Lower leg skin (tissue), 4 donors: Measurements from ENCODE around the gene HOXC10. TPM values are rescaled to one million over a fixed set of nuclear protein-coding genes. Genes with fewer than 3 reads are reported as not detected.

ENCODE experiments used
- DNase-seq, 2 donors: peaks; one replicate each; pipeline ENCODE4 v3.0.0-alpha.2; 2019; ENCODE audit warnings: low spot score in 2 of 2
- H3K4me3 ChIP-seq: fragments of 200-600 bp; sonication (generic); 2 replicates; pipeline ENCODE4 v1.5.1; 2017; ENCODE audit warnings: mild to moderate bottlenecking, low read depth; ENCODE audit not compliant: poor library complexity, severe bottlenecking
- CTCF ChIP-seq, 3 donors: fragments of 450-650 bp; IDR thresholded peaks; one replicate each; pipeline ENCODE4 v1.5.1; 2016; ENCODE audit warnings: antibody characterized with exemption in 3 of 3, mild to moderate bottlenecking in 3 of 3, moderate library complexity in 2 of 3
- POLR2A ChIP-seq, 2 donors: fragments of 450-650 bp; IDR thresholded peaks; one replicate each; pipeline ENCODE4 v1.6.1; 2016 to 2017; ENCODE audit warnings: antibody characterized with exemption in 2 of 2, mild to moderate bottlenecking in 1 of 2, moderate library complexity in 1 of 2
- WGBS, 2 donors: methylation state at CpG; one replicate each; pipeline ENCODE4 v1.1.5; 2018; 5-methylcytosine and 5-hydroxymethylcytosine counted together
- intact Hi-C: fragments of 100-400 bp; cut with DNase I; formaldehyde crosslinking; loops from one replicate; pipeline ENCODE4 v1.15.0; 2023; ENCODE audit warnings: low total_unique reads
- total RNA-seq, 4 donors: library from RNA; depleted of rRNA; stranded (reverse); fragments of >200 nt; gene quantifications; one replicate each; pipeline ENCODE4 v1.1.0, GENCODE V29; 2016

Gene HOXC10
- total RNA-seq, 4 donors from 2014 or later = 14.2 to 35.9 (median 23.4) TPM

GRCh38 chr12:53985994-53986685, 1.2 kb downstream of the HOXC10 start:
- no peak for TF ChIP-seq POLR2A (IDR thresholded peaks at IDR 0.05)
- TF ChIP-seq CTCF (IDR thresholded peaks at IDR 0.05) = no peak
- 1% methylated on average over 15 to 35 of the region's 50 CpGs for WGBS, 2 donors
- DNase-seq = no peak
- peak overlapping the region; percentile 41 for H3K4me3 ChIP-seq
- intact Hi-C loops = no loop called here

- no peak for TF ChIP-seq CTCF (IDR thresholded peaks at IDR 0.05)
- TF ChIP-seq POLR2A (IDR thresholded peaks at IDR 0.05) = no peak
- 13 to 21% methylated on average over 21 of the region's 21 CpGs for WGBS, 2 donors
- no peak overlapping the region for H3K4me3 ChIP-seq
- DNase-seq = no peak
- intact Hi-C loops = no loop called here
Observed at GRCh38 chr12:53986686-53987483, 1.9 kb downstream of the HOXC10 start.

GRCh38 chr12:53987787-53988230, 2.9 kb downstream of the HOXC10 start:
- intact Hi-C loops = no loop called here
- no peak for DNase-seq
- no peak overlapping the region for H3K4me3 ChIP-seq
- TF ChIP-seq POLR2A (IDR thresholded peaks at IDR 0.05) = no peak
- no peak for TF ChIP-seq CTCF (IDR thresholded peaks at IDR 0.05)
- 14 to 15% methylated on average over 4 of the region's 4 CpGs for WGBS, 2 donors

- 4 to 8% methylated on average over 5 of the region's 5 CpGs for WGBS, 2 donors
- DNase-seq = no peak
- TF ChIP-seq POLR2A (IDR thresholded peaks at IDR 0.05) (no peak), CTCF (IDR thresholded peaks at IDR 0.05) (no peak)
- intact Hi-C loops = no loop called here
- no peak overlapping the region for H3K4me3 ChIP-seq
Observed at GRCh38 chr12:53988541-53989226, 3.7 kb downstream of the HOXC10 start.

GRCh38 chr12:53989227-53990113, 4.5 kb downstream of the HOXC10 start:
- no peak for DNase-seq
- TF ChIP-seq CTCF (IDR thresholded peaks at IDR 0.05) (no peak), POLR2A (IDR thresholded peaks at IDR 0.05) (no peak)
- WGBS, 2 donors = 5 to 13% methylated on average over 28 of the region's 28 CpGs
- intact Hi-C loops = no loop called here
- no peak overlapping the region for H3K4me3 ChIP-seq
